Stimulated activated CD4-positive, alpha-beta T cell treated with anti-CD3 and anti-CD28 coated beads, TNF-alpha, amount 100 ng/mL, for 1 hour (primary cell): ENCODE data around the gene STK33.

Experiments
- DNase-seq, 3 donors: peaks; one replicate each; pipeline ENCODE4 v3.0.0-alpha.2; 2020; ENCODE audit warnings: low read depth in 3 of 3, low spot score in 1 of 3

The STK33 gene

DNA sequence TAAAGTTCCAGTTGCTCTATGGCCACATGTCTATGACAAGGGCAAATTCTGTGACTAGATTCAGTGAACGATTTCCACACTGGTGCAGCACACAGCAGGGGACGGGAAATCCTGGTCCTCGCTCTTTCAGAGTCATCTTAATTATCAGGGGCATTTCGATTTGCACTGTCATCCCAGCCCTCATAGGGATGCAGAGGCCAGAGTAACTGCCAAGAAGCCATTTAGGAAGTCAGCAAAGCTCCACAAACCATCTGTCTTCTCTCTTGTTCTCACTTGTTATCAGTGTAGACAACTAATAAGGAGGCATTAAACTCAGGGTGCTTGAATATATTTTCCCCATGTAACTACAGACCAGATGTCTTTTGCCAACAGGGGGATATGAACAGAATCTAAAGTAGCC, 151.7 kb downstream of the STK33 start:
- no peak for DNase-seq

DNA sequence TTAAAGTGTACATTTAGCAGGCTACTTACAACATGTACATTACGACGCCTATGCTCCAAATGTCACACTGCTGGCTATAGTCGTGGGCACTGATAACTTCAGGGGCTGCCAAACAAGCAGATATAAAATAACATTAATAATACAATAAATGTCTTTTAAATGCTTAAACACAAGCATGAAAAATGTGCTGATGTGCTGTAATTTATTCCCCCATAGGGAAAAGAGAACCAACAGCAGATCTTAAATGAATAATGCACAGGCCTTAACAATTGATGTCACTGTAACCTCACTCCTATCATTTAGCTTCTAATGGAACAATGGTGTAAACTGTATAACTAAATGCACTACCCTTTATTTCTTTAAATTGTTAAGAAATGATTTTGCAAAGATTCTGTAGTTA, 153.4 kb downstream of the STK33 start:
- no peak for DNase-seq

DNA sequence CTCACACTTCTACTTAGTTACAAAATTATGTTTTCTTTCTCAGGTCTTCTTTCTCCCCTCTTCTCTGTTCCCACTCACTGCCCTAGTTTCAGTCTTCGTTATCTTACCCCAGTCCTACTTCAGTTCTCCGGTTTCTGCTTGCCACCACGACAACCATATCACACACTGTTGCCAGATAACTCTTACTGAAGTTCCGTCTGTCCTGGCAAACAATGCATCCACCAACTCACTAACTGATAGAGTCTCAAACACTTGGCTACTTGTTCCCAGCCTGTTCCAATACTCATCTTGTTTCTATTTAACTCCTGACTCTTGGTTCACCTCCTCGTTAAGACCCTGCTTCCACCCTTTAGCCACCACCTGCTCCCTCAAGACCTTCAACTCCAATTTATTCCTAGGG, 164.5 kb downstream of the STK33 start:
- no peak for DNase-seq

DNA sequence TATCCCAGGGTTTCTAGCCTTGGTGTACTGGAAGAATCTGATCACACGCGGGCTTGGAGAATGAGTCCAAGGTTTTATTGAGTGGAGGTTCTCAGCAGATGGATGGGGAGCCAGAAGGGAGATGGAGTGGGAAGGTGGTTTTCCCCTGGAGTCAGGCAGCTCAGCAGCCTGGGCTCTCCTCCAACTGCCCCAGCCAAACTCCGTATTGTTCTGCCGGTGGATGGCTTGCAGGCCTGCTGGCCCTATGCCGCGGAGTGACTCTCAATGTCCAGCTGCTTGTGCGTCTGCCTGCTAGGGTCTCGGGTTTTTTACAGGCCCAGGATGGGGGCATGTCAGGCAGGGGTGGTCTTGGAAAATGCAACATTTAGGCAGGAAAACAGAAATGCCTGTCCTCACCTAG, 168.0 kb downstream of the STK33 start:
- DNase-seq = no peak

DNA sequence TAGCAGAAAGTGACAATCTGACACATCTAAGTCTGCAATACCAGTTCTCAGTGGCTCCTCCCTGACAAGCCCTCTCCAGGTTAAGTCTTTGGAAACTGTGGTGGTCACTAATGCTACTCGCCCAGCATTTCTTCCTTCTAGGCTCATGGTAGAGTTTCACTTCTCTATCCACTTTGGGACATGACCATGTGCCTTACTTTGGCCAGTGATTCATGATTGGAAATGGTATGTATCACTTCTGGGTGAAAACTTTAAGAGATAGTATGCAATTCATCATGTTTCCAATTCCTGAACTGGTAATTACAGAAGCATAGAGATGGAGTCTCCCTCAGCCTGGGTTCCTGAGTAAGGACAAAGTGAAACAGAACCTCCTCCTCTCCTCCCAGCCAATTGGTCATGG, 178.8 kb downstream of the STK33 start:
- DNase-seq = no peak

DNA sequence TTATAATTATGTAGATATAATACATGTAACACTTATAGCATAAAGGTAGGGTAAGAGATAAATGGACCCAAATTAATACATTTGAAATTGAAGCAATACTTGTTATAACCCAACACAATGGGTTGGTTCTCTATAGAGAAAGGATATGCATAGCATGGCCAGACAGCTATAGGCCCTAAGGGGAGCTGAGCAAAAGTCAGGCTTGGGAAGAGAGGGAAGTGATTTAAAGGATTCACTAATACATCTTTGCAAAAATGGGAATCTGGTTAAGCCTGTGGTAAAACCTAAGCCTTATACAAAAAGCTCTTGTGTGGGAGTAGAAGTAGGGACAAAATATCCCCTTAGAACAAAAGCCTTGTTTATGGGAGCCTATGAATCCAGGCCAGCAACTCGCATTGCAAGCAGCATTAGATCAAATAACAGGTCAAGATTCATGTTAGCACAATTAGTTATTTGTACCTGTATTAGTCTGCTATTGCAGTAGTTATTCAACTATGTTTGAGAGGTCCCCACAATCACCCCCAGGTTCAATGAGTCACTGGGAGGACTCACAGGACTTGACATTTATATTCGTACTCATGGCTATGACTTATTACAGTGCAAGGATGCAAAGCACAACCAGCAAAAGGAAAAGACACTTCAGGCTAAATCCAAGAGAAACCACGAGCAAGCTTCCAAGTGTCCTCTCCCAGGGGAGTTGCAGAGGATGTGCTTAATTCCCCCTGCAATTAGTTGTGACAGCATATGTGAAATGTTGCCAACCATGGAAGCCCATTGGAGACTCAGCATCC, 185.7 kb downstream of the STK33 start:
- no peak for DNase-seq

DNA sequence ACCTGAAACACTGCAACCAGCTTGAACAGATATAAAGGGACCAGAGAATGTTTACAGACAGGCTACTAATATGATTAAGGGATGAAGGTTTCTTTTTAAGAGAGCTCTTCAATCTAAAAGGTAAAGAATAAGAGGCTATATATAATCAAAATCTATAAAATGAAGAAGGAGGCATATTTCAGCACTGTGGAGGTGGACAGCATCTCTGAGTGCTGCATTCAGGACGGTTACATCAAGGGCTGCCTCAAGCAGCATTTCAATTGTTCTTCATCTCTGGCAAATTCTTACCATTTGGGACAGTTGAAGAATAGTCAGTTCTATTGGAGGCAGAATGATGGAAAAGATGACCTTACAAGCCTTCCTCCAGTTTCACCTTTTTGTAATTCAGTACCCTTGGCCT, 190.7 kb downstream of the STK33 start:
- no peak for DNase-seq

DNA sequence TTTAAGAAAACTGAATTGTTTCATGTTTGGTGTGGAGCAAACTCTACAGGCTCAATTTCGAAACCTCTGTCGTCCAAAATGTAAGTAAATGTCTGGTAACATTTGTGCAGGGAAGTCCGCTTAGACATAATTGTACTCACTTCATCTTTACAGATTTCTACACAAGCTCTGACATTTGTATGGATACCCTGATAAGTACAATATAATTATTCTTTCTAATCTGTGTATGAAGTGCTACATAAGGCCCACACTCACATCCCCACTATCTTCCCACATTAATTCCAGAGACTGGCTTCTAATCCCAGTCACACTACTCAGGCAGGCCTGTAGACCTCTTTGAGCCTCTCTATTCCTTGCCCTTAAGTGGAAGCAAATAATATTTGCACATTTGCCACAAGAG, 201.1 kb downstream of the STK33 start:
- no peak for DNase-seq

DNA sequence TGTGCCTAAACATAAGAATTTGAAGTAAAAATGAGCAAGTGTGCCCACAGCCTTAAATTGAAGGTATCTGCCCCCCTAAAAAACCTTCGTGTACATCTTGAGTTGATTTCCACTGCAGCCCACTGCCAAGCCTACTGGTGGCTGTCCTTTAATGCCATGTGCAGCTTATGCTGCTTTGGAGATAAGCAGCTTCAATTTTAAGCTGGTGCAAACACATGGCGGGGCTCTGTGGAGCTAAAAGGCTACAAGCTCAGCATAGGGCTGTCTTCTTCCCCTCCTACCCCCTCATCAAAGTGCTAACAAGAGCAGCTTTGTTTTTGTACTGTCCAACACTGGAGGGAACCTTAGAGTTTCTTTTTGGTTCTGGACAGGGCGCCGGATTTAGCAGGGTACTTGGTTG, 201.9 kb downstream of the STK33 start:
- no peak for DNase-seq

DNA sequence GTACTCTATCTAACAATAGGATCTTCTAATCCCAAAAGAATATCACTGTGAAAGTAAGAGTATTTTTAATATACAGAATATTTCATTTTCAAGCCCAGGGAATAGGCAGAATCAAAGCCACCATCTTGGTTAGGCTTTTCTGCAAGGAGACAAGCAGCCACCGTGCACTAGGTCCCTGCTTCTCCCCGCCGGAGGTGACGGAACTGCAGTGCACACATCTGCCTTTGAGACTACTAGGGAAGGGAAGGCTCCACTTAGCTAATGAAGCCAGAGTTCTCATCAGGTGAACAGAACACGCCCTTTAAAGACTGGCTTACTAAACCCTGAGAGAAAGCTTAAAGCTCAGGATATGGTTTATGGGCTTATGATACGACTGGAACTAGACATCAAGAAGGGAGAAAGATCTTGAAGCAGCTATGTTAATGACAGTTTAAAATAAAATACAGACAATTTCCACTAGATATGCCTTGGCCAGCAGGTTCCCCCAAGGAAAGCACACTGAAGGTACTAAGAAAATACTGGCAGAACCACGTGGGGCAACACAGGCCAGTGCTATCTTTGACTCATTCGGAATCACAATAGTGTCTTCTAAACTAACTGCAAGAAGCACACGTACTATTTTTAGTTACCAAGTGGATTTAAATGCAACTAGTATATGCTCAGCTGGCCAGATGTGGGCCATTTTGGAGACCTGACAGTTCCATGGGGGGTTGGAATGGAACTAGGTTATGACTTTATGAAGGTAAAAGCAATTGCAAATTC, 203.0 kb downstream of the STK33 start:
- DNase-seq = no peak

DNA sequence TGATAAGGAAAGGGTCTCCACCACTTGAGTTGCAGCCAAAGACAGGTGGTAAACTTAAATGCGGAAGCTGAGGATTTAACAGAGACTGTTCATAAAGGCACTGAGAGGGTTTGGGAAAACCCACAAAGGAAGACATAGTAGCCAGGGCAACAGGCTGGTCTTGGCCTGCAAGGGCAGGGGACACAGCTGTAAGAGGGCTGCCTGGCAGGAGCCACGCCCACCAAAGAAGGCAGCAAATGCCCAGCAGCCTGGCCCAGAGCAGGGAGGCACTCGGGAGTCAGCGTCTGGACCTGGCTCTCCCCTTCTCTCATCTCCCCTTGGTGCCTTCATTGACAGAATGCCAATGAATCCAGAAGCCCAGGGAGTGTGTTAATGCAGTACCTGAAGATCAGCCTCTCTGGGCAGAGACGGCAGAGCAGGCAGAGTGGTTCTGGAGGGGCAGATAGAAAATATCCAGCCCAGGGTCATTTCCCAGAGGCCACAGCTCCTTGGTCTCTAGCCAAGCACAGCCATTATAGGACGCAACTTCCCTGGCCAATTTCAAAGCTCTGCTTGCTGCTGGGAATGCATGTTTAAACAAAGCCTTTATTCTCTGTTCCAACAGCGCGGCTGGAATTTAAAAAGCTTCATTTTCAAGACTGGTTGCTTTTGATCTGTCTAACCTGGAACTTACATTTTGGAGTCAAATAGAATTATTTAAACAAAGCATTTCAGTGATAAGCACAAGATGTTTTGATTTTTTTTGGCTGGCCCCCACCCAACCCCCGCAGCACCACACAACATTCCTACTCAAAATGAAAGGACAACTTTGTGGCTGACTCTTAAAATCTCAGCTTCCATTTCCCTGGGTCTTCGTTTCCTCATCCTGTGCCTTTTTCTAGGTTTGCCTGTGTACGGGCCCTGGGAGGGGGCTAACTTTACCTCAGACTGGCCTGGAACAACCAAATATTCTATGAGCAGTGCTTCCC, 204.7 kb downstream of the STK33 start:
- DNase-seq = no peak

DNA sequence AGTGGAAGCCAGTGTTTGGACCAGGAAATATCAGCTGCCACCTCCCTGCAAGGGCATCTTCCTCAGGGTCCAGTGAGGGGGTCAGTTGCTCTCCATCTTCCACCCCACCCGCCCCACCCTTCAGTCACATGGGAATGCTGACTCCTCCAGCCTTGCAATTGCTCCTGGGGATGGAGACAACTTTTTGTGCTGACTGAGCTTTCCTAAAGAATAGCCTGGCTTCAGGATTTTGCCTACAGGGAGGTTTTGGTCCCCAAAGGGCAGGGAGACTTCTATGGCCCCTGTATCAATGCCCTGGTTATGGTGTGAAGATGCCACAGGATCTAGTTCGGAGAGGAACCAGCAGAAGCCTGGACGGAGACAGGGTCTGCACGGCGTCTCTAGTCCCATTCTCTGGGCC, 206.3 kb downstream of the STK33 start:
- no peak for DNase-seq

DNA sequence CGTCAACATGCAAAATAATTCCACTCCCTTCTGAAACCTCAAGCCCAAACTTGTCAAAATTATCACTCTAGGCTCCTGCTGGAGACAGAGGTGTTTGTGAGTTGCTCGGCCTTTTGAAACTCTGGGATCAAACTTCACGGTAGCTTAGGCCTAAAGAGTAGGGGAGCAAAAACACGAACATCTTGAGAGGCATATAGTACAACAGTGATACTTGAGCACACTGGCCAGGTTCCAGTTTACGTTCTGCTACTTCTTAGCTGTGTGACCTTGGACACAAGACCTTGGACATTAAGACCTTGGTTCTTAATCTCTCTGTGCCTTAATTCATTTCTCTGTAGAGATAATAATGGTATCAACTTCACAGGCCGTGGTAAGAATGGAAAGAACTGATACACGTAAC, 206.9 kb downstream of the STK33 start:
- no peak for DNase-seq

DNA sequence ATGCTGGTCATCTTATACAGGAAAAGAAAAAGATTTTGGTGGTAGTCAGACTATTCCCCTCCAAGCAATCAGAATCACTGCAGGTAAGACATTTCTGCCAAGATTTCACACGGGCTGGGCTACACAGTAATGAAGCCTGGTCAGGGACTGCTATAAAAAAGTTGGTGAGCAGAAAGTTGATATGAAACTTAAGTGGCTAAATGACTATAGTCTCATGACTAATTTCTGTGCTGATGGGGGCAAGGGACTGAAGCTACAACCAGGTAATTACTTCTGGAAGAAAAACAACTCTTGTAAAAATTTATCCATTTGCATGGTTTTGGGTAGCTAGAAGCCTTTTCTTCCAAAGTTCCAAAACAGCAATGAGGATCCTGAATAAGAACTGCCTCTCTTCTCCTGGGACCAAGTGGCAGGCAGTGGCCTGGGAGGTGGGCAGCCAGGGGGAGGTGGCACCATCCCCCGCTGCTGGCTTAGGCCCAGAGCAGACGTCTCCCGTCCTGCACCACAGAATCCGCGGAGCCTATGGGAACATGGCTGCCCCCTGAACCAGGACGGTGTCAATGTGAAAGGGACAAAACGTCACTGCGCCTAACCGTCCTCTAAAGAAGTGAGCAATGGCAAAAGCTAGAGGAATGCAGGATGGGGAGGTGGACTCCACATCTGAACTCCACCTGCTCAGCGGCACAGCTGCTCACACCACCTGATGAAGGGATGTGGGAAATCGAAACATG, 207.7 kb downstream of the STK33 start:
- DNase-seq = no peak

DNA sequence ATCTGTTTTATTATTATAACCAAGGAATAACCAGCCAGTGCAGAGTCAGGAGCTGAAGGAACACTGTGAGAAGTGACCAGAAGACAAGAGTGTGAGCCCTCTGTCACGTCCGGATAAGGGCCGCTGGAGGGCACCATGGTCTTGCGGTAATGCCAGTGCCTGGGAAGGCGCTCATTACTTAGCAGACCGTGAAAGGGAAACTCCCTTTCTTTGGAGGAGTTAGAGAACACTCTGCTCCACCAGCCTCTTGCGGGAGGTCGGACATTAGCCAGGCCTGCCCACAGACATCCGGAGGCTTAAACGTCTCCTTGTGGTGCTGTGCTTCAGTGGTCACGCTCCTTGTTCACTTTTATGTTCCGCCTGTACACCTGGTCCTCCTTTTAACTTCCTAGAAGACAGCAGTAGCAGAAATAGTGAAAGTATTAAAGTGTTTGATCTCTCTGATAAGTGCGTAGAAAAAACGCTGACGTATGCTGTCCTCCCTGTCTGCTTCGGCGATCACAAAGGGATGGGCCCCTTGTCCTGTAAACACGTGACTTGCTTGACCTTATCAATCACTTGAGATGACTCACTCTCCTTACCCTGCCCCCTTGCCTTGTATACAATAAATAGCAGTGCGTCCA, 209.7 kb downstream of the STK33 start:
- DNase-seq = no peak

DNA sequence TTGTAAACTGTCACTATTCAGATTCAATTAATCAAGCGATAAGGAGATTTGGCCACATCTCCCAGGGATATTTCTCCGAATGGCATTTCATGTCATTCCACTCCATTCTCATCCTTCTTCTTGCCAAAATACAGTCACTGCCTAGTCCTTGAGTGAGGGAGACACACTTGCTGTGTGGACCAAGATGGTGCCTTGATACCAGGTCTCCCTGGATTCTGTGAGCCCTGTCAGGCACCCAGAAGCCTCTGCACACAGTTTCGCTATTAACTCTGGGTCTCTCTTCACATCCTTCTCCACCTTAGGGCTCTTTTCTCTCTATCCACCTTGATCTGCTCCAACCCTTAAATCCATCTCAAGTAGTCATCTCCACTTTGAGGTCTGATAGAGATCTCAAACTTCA, 210.4 kb downstream of the STK33 start:
- no peak for DNase-seq

DNA sequence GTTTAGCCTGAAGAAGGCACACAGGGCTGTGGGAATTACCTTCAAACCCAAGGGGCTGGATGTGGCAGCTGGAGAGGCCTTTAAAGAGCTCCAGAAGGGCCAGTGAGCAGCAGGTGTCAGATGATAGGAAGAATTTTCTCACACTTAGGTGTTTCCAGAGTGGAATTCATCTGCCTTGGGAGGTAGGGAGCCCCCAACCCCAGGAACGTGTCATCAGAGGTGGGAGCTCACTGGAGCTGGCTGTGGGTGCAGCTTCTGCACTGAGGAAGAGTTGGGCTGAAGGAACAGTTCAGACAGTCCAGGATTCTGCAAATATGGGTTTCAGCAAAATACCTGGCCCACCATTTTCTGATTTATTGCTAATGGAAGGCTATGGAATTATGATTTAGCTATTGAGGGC, 210.8 kb downstream of the STK33 start:
- no peak for DNase-seq

DNA sequence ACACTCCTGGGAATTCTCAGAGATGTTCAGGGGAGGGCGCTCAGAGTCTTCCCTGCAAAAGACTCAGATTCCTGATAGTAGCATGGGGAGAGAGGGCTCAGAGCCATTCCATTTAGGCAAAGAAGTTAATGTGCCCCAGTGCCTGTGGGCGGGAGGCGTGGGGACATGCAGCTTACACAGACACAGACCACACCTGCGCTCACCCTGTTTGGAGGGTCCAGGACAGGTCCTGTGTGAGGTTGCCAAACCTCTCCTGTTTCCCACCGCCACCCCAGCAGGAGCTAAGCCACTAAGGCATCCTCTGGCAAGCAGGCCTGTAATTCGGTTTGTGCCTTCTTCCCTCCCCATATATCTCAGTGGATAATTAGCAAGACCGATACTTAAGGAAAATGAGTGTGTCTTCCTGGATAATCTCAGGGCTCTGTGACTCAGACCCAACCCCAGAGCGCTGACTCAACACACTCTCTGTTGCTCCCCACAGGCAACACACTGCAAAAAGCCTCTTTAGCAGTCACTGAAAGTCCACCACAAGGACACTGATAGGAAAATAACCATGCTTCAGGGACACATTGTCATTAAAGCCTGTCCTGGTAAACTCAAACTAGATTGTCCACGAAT, 211.5 kb downstream of the STK33 start:
- DNase-seq = no peak

DNA sequence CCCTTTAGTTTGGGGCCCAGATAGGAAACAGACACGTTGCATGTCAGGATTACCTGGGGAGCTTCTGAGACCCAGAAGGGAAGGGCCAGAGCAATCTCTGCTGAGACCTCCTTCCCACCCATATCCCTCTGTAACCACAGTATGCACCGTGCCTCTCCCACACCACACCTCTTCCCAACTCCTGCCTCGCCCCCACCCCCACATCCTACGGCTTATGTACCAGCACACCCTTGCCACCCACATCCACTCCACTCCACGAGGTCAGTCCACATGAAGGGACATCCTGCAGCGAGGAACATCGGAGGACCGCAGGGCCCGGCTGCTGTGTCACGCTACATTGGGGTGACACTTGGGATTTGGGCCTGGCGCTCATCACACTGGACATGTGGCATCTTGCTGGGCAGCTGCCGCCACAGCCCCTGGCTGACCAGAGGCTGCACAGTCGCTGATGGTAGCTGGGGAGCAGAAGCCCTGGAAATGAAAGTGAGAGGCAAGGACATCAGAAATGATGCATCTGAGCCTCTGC, 212.1 kb downstream of the STK33 start:
- no peak for DNase-seq

DNA sequence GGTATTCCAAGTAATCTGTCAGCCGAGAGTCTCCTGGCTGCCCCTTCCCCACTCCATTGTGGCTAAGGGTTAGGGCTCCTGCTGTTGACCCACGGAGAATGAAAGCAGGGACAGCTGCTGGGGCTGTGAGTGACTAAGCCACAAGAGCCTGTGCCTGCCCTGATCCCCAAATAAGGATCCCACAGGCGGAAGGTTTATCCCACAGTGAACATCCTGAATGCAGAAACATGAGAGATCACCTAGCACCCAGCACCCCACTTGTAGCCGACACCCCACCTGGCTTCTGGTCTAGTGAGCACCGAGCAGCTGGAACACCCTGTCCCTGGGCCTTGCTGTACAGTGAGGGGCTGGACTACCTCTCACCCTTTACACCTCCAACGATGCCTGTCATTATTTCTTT, 212.7 kb downstream of the STK33 start:
- DNase-seq = no peak
